Kidney tubule cell (primary cell): ENCODE results near the gene MYF6.

ENCODE experiments used
- DNase-seq: peaks from one replicate; pipeline ENCODE4 v3.0.0-alpha.2; 2018; ENCODE audit warnings: low spot score

MYF6 gene

DNA sequence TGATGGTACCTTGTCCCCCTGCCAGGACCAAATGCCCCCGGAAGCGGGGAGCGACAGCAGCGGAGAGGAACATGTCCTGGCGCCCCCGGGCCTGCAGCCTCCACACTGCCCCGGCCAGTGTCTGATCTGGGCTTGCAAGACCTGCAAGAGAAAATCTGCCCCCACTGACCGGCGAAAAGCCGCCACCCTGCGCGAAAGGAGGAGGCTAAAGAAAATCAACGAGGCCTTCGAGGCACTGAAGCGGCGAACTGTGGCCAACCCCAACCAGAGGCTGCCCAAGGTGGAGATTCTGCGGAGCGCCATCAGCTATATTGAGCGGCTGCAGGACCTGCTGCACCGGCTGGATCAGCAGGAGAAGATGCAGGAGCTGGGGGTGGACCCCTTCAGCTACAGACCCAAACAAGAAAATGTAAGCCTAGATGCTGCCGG is 410 bp downstream of the MYF6 start:
- DNase-seq, result no peak

GRCh38 chr12:80708259-80708974 is 983 bp downstream of the MYF6 start:
- DNase-seq, result no peak

DNA sequence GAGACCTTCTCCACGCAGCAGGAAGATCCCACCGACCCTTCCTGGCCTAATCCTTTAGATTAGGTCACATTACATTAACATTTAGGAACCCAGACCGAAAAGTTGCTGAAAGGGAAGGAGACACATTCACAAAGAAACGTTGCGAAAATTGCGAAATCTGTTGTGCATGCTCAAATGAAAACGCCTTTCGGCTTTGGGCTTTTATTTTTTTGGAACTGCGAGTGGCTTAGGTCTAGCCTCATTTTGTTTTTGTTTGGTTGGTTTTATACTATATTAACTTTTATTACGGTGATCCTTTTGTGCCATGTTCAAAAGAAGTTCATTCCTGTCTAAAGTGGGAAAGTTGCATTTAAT is 1.5 kb downstream of the MYF6 start:
- no peak for DNase-seq

DNA sequence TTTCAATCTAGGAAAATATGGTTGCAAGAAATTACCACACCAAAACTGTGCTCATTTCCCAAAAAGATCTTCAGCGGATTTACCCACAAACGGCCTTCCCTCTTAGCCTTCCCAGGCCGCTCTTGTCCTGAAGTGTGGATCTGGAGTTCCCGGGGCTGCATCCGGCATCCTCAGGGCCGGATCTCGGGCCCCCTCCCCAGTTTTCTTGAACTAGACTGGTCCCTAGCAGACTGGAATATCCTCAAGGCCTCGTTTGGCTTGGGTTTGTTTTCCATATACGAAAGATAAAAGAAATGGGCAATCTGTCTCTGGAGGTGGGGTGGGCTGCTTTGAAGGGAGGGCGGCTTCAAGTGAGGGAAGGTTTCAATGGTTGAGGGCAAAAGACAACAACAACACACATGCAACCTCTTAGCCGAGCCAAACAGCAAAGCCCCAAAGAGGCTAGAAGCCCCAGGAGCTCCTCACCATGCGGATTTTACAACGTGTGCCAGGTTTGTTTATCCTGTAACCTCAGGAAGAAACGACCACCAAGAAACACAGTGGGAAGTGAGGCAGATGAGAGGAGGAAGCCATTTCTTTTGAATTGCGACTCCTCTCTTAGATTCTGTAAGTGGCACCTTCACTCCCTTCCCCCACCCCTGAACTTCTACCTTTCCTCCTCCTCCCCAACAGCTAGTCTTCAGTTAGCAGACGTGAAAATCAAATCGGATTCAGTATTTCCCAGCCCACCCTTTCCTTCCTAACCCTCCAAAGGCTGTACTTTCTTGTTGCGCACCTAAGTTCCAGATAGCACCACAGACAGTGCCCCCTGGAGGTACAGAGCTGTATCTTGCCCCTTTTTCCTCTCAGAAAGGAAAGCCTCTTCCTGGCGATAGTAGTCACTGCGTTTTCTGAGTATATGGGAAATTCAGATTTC is 2.6 kb downstream of the MYF6 start:
- DNase-seq, result peak; percentile 38

GRCh38 chr12:80710727-80711449 is 3.5 kb downstream of the MYF6 start:
- no peak for DNase-seq

DNA sequence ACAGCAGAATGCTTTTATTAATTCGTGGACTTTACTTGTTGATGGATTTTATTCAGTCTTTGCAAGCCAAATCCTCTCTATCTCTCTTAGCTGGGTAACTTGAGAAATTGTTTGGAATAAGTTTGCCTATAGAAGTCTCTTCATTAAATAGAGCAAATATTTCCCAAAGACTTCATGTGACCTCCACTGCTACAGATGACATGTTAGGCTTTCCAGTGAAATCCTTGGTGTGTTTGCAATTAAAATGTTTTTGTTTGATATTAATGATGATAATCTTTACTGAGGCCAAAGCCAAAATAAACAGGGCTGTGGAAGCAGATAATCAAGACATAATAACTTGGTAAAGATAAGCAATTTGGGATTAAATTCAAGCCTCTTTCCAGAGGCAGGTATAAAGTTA is 4.4 kb downstream of the MYF6 start:
- no peak for DNase-seq

DNA sequence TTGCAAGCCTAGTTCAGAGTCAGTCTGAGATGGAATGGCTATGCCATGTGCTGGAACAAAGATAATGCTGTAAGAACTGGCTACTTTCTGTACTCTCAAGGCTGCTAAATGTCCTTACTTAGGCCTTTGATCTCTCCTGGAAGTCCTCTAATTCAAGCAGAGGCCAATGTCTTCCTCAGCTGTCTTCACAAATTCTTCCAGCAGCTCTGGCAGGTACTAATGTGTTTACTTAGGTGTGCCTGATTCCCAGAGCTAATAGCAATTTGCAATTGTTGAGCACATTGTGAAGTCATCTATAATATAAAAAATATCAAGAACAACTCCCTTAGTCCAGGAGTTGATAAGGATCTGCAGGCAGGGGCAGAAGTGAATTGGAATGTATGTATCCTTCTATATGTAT is 5.4 kb downstream of the MYF6 start:
- DNase-seq, result no peak

DNA sequence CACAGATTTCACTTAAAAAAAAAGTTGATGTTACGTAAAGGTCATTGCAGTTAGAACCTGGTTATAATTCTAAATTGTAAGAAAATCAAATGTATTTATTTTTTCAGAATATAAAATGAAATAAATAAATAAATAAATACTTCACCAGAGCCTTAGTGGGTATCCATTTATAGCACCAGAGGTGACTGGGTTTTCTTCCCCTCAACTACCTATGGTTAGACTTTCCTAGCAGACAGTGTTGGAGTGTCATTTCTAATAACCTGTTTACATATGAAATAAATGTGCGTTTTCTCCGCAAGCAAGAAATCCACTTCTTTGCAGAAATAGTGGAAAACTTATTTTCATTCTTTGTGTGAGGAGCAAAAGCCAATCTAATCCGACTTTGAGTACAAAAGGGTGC is 6.0 kb downstream of the MYF6 start:
- no peak for DNase-seq

GRCh38 chr12:80714055-80714454 is 6.6 kb downstream of the MYF6 start:
- DNase-seq, result peak; percentile 17

DNA sequence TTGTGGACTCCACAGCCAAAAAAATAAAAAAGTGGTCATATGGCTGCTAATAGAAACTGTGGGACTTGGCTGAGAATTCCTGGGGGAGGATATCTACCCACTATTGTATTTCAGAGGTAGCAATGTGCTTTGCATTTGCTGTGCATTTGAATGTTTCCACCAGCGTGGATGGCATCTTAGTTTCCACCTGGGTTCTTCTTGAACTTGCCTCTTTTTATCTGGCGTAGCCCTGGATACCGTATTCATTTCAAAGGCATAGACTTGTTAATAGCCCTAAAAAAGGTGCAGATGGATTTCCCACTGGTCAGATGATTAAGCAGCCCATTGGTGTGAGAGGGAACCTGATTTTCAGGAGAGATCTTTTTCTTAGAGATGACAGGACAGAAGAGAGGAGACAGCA is 7.4 kb downstream of the MYF6 start:
- DNase-seq, result no peak

DNA sequence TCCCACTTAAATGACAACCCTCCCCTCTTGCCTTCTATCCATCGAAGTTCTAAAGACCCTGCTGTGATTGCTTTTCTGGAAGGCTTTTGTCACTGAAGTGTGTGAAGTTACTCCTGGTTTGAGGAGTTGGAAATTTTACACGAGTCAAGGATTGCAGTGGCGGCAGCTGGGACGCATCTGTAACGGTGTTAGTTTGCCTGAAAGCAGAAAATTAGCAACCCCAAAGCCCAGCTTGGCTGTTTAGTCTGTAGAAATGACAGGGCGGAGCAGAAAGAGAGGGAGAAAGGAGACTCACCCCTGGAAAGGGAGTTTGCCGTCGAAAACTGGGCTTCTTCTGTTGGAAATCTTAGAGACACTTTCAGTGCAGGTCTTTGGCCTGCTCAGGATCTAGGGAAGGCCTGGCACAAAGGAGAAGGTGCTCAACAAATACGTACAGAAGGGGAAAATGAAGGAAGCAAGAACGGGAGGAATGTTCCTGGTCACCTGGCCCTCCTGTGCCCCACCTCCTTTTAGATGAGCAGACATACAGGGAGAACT is 8.3 kb downstream of the MYF6 start:
- DNase-seq, result no peak

DNA sequence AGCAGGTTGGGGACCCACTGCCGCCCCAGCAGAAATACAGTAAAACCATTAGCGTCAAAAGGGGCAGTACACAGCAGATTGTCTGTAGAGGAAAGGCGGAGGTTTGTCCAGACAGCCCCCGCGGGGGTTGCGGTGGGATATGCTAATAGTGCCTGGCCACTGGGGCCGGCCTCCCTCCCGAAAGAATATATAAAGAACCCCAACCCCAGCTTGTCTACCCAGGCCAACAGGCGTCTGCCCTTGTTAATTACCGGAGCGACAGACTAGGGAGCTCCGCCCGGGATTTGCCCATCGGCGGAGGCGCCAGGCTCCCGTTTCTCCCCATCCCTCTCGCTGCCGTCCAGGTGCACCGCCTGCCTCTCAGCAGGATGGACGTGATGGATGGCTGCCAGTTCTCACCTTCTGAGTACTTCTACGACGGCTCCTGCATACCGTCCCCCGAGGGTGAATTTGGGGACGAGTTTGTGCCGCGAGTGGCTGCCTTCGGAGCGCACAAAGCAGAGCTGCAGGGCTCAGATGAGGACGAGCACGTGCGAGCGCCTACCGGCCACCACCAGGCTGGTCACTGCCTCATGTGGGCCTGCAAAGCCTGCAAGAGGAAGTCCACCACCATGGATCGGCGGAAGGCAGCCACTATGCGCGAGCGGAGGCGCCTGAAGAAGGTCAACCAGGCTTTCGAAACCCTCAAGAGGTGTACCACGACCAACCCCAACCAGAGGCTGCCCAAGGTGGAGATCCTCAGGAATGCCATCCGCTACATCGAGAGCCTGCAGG is 9.4 kb downstream of the MYF6 start, which contains the start of gene MYF5:
TSS of gene MYF5 (plus strand) at position 217 of the 774 bp plus-strand sequence. CDS start at position 369, 152 bp downstream.
- no peak for DNase-seq

GRCh38 chr12:80717856-80718255 is 10.4 kb downstream of the MYF6 start:
- no peak for DNase-seq

GRCh38 chr12:80720516-80720915 is 13.1 kb downstream of the MYF6 start:
- DNase-seq, result no peak

- no peak for DNase-seq
Observed at GRCh38 chr12:80721326-80721725, 13.9 kb downstream of the MYF6 start.

DNA sequence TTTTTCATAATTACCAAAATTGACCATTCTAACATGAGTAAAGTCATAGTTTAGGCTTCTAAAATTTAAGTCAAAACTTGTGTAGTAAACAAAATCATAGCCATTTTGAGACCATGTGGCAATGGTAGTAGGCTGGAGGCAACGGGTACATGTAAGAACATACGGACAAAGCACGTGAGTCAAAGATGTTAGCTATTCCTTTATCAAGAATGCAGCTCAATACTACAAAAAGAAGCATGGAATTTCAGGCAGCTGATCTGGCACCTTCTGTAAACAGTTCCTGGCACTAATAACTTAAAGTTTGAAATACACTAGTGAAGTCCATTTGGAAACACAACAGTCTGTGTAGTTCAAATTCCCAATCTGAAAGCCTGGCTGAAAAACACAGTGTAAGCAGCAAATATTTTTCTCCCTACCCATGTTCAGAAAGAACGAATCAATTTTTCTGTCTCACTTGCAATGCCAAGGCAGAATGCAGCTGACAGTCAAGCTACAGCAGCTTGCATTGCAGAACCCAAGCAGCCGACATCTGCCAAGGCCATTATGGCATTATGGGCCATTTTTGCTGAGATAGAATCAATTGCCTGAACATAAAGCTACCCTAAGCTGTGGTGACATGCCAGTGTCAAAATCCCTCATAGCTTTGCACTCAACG is 38.5 kb downstream of the MYF6 start:
- DNase-seq, result no peak

- no peak for DNase-seq
Observed at GRCh38 chr12:80747800-80748199, 40.4 kb downstream of the MYF6 start.

GRCh38 chr12:80749456-80749855 is 42.0 kb downstream of the MYF6 start:
- no peak for DNase-seq

- no peak for DNase-seq
Observed at GRCh38 chr12:80752464-80752863, 45.0 kb downstream of the MYF6 start.

DNA sequence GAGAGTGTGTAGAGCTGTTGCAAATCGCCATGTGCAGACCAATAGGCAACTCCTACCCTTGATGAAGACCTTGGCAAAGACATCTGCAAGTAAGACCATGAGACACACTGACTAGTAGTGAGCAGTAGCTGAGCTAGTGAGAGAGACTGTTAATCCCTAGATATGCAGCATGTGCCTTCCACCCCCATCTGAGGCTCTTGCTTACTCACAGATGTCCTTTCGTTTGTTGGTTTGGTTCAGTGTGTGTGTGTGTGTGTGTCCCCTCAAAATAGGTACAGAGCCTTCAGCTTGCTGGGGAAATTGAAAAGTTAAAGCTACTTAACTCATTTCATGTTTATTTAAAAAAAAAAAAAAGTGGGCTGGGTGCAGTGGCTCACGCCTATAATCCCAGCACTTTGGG is 46.8 kb downstream of the MYF6 start:
- DNase-seq, result no peak

GRCh38 chr12:80756875-80757274 is 49.4 kb downstream of the MYF6 start:
- peak; percentile 1 for DNase-seq
